ENCODE measurements around the gene SMPDL3B.

The SMPDL3B gene, protein sequence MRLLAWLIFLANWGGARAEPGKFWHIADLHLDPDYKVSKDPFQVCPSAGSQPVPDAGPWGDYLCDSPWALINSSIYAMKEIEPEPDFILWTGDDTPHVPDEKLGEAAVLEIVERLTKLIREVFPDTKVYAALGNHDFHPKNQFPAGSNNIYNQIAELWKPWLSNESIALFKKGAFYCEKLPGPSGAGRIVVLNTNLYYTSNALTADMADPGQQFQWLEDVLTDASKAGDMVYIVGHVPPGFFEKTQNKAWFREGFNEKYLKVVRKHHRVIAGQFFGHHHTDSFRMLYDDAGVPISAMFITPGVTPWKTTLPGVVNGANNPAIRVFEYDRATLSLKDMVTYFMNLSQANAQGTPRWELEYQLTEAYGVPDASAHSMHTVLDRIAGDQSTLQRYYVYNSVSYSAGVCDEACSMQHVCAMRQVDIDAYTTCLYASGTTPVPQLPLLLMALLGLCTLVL

DNA sequence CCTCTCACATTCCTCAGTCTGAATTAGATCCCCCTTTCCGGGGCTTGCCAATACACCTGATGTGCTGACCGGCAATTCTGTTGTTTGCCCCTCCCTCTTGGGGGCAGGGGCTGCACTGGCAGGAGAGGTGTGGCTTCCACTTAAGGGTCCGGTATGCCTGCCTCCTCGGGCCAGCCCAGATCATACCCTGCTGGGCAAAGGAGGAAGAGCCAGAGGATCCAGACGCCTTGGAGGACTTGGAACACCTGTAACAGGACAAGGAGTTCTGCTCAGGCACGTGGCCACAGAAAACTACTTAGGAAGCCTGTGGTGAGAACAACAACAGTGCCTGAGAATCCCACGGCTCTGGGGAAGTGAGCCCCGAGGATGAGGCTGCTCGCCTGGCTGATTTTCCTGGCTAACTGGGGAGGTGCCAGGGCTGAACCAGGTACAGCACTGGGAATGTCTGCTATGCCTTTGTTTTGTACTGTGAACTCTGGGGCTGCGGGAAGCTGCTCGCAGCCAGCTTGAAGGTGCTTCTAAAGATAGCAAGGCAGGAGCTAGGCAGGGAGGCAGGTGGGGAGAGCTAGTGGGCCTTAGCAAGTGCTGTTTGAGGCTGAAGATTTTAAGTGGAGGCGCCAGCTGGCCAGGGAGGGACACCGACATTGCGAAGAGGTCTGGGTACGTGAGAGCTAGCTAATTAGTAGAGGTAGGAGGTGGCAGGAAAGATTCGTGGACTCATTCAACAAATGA lies at the start of gene SMPDL3B:
Gene SMPDL3B (plus strand): TSS at position 183 of the 732 bp plus-strand sequence. CDS start 184 bp downstream, at position 367.
- no peak within 1 kb of the TSS; the same call in 1 of the 2 replicates for H3K4me3 ChIP-seq (ENCODE audit: control insufficient read depth, low read depth, low read length)
- TF ChIP-seq, protein P1, sequence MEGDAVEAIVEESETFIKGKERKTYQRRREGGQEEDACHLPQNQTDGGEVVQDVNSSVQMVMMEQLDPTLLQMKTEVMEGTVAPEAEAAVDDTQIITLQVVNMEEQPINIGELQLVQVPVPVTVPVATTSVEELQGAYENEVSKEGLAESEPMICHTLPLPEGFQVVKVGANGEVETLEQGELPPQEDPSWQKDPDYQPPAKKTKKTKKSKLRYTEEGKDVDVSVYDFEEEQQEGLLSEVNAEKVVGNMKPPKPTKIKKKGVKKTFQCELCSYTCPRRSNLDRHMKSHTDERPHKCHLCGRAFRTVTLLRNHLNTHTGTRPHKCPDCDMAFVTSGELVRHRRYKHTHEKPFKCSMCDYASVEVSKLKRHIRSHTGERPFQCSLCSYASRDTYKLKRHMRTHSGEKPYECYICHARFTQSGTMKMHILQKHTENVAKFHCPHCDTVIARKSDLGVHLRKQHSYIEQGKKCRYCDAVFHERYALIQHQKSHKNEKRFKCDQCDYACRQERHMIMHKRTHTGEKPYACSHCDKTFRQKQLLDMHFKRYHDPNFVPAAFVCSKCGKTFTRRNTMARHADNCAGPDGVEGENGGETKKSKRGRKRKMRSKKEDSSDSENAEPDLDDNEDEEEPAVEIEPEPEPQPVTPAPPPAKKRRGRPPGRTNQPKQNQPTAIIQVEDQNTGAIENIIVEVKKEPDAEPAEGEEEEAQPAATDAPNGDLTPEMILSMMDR (IDR thresholded peaks at IDR 0.05; ENCODE audit: control insufficient read depth, insufficient read depth, low read depth, low read length, missing control alignments) = no peak
- DNase-seq (ENCODE audit: low read depth) = no peak

DNA sequence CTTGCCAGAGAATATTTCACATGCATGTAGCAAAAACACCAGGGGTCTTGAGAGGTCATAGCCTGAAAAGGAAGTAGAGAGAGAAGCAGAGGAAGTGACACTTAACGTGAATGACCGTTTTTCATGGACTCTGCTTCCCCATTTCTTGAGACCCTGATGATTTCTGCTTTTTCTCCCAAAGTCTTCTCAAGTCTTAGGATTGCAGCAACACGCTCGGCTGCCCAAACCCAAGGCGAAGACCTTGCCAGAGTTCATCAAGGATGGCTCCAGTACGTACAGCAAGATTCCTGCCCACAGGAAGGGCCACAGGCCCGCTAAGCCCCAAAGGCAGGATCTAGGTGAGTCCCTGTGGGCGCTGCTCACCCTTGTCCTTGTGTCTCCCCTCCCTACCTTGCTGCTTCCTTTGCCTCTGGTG lies 49.7 kb upstream of the SMPDL3B start:
- no peak for DNase-seq (ENCODE audit: low read depth)
- TF ChIP-seq, protein P1 (IDR thresholded peaks at IDR 0.05; ENCODE audit: control insufficient read depth, insufficient read depth, low read depth, low read length, missing control alignments) = no peak
- no peak overlapping the region for H3K4me3 ChIP-seq (ENCODE audit: control insufficient read depth, low read depth, low read length)

DNA sequence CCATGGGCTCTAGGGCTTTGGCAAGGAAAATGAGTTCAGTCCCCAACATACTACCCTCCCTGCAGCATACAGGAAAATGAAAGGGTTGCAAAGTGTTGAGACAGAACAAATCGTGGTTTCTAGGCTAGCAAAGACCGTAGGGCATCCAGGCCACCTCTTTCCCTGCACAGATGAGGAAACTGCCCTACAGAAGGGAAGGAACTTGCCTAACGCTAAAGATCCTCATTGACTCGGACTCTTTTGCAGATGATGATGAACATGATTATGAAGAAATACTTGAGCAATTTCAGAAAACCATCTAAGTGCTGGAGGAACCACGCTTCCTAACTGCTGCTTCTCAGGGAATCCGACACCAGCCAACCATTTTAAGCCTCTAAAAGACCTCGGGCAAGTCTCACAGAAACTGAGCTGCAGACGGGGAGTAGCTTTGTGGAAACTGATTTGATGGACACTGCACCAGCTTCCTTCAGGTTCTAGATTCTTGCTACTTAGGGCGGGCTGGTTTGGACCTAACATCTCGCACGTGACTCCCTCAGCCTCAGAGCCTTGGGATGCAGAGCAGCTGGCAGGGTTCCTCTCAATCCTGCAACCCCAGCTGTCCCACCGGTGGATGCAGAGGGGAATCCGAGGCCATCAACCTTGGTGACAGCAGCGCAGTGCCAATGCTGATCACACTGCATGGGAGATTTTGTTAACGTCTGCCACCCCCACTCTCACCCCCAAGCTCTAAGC lies 49.0 kb upstream of the SMPDL3B start:
- DNase-seq (ENCODE audit: low read depth) = no peak
- TF ChIP-seq, protein P1 (IDR thresholded peaks at IDR 0.05; ENCODE audit: control insufficient read depth, insufficient read depth, low read depth, low read length, missing control alignments) = no peak
- H3K4me3 ChIP-seq (ENCODE audit: control insufficient read depth, low read depth, low read length) = no peak overlapping the region

DNA sequence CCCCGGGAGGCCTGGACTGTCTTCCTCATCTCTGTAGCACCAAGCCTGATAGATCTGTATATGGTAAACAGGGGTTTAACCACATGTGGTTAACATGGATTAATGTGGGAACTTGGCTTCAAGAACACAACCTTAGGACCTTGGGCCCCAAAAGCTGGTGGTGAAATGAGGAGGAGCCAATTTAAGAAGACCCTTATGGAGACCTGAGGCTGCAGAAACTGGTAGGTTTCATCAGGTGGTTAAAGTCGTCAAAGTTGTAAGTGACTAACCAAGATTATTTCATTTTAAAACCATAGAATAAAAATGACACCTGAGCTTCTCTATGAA lies 48.5 kb upstream of the SMPDL3B start:
- H3K4me3 ChIP-seq (ENCODE audit: control insufficient read depth, low read depth, low read length) = no peak overlapping the region
- TF ChIP-seq, protein P1 (IDR thresholded peaks at IDR 0.05; ENCODE audit: control insufficient read depth, insufficient read depth, low read depth, low read length, missing control alignments) = no peak
- DNase-seq (ENCODE audit: low read depth) = no peak

DNA sequence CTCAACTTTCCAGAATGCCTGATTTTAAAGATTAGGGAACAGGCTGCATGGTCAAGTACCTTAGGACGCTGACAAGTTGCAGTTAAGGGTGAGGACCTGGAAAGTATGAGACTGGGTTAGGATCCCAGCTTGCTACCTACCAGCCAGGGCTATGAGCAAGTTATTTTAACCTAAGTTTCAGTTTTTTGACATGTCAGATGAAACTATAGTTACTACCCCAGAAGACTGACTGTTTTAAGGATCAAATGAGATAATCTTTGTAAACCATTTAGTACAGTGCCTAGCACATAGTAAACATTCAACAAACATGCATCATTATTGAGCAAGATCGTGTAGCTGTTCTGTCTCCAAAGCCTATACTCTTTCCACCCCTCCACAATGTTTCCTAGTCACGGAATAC lies 48.1 kb upstream of the SMPDL3B start:
- H3K4me3 ChIP-seq (ENCODE audit: control insufficient read depth, low read depth, low read length) = no peak overlapping the region
- DNase-seq (ENCODE audit: low read depth) = no peak
- TF ChIP-seq, protein P1 (IDR thresholded peaks at IDR 0.05; ENCODE audit: control insufficient read depth, insufficient read depth, low read depth, low read length, missing control alignments) = no peak

DNA sequence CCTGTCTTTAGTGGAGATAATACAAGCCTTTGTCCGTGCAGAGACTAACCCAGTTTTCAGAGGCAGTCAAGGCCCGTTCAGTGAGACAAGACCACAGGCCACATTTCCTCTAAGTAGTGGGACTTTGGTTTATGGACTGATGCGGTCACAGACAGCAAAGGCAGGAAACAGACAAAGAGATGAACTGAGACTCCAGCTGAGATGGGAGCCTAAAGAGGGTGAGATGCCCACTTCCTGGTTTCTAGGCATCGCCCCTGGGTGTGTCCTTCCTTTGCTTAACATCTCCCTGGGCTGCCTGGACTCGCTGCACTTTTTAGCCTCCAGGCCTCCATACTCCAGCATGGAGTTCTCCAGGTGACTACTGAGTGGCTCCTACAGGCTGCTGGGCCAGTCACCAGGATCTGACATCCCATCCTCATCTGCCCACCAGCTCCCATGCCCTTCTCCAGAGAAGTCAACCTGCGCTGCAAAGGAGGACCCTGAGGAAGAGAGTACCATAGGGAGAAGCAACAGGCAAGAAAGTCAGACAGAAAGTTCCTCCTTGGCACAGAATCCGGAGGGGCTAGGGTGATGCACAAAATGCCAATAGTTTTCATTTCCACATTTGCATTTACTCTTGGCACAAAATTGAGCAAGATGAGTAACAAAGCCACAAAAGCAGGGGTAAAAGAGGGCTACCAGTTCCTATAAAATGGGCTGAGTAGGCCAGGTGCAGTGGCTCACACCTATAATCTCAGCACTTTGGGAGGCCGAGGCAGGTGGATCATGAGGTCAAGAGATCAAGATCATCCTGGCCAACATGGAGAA lies 47.4 kb upstream of the SMPDL3B start:
- TF ChIP-seq, protein P1 (IDR thresholded peaks at IDR 0.05; ENCODE audit: control insufficient read depth, insufficient read depth, low read depth, low read length, missing control alignments) = no peak
- no peak overlapping the region for H3K4me3 ChIP-seq (ENCODE audit: control insufficient read depth, low read depth, low read length)
- DNase-seq (ENCODE audit: low read depth) = no peak
